ENCODE measurements around the gene ZIM2.

DNA sequence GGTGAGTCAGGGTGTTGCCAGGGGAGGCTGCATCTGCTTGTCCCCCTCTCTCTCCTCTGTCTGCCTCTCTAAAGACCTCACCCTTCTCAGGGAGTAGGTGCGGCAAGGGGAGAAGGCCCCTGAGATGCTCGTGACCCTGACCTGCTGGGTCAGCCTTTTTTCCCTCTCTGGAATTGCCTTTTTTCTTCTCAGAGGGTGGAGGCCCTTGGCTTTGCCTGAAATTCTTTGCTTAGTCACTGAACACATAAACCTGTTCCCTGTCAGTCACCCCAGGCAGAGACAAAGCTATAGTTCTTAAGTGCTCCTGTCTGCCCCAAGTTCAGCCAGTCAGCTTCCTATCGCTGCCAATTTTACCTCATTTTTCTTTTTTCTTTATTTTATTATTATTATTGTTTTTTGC, 35.2 kb upstream of the ZIM2 start:
- TF ChIP-seq CTCF (tag by site-specific recombination; IDR thresholded peaks at IDR 0.05) (no peak), MEIS1 (CRISPR knock-in tag; IDR thresholded peaks at IDR 0.05; ENCODE audit: borderline replicate concordance) (no peak), ZSCAN30 (tag by site-specific recombination; IDR thresholded peaks at IDR 0.05) (no peak), YY1 (tag by site-specific recombination; IDR thresholded peaks at IDR 0.05) (no peak), ZBTB44 (tag by site-specific recombination; IDR thresholded peaks at IDR 0.05) (no peak), ZFHX2 (tag by site-specific recombination; conservative IDR thresholded peaks at IDR 0.05) (no peak), ZNF561 (tag by site-specific recombination; IDR thresholded peaks at IDR 0.05; ENCODE audit: borderline replicate concordance) (no peak), ZBTB11 (tag by site-specific recombination; conservative IDR thresholded peaks at IDR 0.05; ENCODE audit: low read depth) (no peak), ZNF580 (tag by site-specific recombination; IDR thresholded peaks at IDR 0.05) (no peak), ZNF133 (tag by site-specific recombination; IDR thresholded peaks at IDR 0.05) (no peak)
- TF ChIP-seq, protein P1, sequence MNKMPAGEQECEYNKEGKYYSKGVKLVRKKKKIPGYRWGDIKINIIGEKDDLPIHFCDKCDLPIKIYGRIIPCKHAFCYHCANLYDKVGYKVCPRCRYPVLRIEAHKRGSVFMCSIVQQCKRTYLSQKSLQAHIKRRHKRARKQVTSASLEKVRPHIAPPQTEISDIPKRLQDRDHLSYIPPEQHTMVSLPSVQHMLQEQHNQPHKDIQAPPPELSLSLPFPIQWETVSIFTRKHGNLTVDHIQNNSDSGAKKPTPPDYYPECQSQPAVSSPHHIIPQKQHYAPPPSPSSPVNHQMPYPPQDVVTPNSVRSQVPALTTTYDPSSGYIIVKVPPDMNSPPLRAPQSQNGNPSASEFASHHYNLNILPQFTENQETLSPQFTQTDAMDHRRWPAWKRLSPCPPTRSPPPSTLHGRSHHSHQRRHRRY (tag by site-specific recombination; IDR thresholded peaks at IDR 0.05): no peak
- TF ChIP-seq, protein P2, sequence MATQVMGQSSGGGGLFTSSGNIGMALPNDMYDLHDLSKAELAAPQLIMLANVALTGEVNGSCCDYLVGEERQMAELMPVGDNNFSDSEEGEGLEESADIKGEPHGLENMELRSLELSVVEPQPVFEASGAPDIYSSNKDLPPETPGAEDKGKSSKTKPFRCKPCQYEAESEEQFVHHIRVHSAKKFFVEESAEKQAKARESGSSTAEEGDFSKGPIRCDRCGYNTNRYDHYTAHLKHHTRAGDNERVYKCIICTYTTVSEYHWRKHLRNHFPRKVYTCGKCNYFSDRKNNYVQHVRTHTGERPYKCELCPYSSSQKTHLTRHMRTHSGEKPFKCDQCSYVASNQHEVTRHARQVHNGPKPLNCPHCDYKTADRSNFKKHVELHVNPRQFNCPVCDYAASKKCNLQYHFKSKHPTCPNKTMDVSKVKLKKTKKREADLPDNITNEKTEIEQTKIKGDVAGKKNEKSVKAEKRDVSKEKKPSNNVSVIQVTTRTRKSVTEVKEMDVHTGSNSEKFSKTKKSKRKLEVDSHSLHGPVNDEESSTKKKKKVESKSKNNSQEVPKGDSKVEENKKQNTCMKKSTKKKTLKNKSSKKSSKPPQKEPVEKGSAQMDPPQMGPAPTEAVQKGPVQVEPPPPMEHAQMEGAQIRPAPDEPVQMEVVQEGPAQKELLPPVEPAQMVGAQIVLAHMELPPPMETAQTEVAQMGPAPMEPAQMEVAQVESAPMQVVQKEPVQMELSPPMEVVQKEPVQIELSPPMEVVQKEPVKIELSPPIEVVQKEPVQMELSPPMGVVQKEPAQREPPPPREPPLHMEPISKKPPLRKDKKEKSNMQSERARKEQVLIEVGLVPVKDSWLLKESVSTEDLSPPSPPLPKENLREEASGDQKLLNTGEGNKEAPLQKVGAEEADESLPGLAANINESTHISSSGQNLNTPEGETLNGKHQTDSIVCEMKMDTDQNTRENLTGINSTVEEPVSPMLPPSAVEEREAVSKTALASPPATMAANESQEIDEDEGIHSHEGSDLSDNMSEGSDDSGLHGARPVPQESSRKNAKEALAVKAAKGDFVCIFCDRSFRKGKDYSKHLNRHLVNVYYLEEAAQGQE (tag by site-specific recombination; IDR thresholded peaks at IDR 0.05): no peak
- TF ChIP-seq, protein P3, sequence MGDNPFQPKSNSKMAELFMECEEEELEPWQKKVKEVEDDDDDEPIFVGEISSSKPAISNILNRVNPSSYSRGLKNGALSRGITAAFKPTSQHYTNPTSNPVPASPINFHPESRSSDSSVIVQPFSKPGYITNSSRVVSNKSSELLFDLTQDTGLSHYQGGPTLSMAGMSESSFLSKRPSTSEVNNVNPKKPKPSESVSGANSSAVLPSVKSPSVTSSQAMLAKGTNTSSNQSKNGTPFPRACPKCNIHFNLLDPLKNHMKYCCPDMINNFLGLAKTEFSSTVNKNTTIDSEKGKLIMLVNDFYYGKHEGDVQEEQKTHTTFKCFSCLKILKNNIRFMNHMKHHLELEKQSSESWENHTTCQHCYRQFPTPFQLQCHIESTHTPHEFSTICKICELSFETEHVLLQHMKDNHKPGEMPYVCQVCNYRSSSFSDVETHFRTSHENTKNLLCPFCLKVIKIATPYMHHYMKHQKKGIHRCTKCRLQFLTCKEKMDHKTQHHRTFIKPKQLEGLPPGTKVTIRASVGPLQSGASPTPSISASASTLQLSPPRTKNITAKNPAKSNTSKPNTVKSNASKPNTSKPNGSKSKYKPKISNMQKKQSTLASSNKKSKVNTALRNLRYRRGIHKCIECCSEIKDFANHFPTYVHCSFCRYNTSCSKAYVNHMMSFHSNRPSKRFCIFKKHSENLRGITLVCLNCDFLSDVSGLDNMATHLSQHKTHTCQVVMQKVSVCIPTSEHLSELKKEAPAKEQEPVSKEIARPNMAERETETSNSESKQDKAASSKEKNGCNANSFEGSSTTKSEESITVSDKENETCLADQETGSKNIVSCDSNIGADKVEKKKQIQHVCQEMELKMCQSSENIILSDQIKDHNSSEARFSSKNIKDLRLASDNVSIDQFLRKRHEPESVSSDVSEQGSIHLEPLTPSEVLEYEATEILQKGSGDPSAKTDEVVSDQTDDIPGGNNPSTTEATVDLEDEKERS (tag by site-specific recombination; IDR thresholded peaks at IDR 0.05): no peak
